Endothelial cell of umbilical vein (primary cell): Measurements from ENCODE around the gene HLA-F. TPM values are rescaled to one million over a fixed set of nuclear protein-coding genes. Genes with fewer than 3 reads are reported as not detected.

ENCODE experiments used
- BruUV-seq: library from RNA; stranded (reverse); fragments of 400-500 nt; replicated peaks from 2 replicates; lab custom pipeline; 2021; lab: Mats Ljungman, UMichigan
- CTCF ChIA-PET: fragments of 300-600, 350-600 bp; sonication (Branson Sonifier 250); formaldehyde crosslinking; loops from one replicate; lab custom pipeline; 2021; ENCODE audit warnings: antibody characterized with exemption, inconsistent platforms; lab: Charles Lee
- POLR2A ChIA-PET: fragments of 300-600, 350-600 bp; sonication (Branson Sonifier 250); formaldehyde crosslinking; loops from one replicate; lab custom pipeline; 2021; ENCODE audit warnings: antibody characterized with exemption, inconsistent platforms; lab: Charles Lee
- DNase-seq: peaks from one replicate; pipeline ENCODE4 v3.0.0-alpha.2; 2011; ENCODE audit warnings: low read depth, low spot score
- FAIRE-seq: peaks from 2 replicates; lab custom pipeline; 2011; peaks lifted over from hg19 to GRCh38; lab: Jason Lieb, UNC
- H2AFZ ChIP-seq: 2 replicates; pipeline ENCODE4 v1.6.0; 2012; ENCODE audit warnings: low read depth, low read length, control low read depth, inconsistent platforms
- H3K27ac ChIP-seq: 2 replicates; pipeline ENCODE4 v1.5.1; 2011; ENCODE audit warnings: low read depth, mild to moderate bottlenecking, control low read depth, low read length, moderate library complexity; ENCODE audit not compliant: insufficient read depth
- H3K27me3 ChIP-seq, 2 experiments: 2 replicates each; pipeline versions ENCODE4 v1.6.0 to v1.6.1; 2011; ENCODE audit warnings: low read length in 2 of 2, mixed read lengths in 1 of 2; ENCODE audit not compliant: control insufficient read depth in 2 of 2, insufficient read depth in 2 of 2
- H3K36me3 ChIP-seq, 2 experiments: 2 replicates in 1 of 2; 3 replicates in 1 of 2; pipeline ENCODE4 v1.5.1; 2011; ENCODE audit warnings: low read length in 2 of 2, mild to moderate bottlenecking in 1 of 2, moderate library complexity in 1 of 2; ENCODE audit not compliant: control insufficient read depth in 2 of 2, insufficient read depth in 2 of 2; ENCODE audit errors: extremely low read depth in 1 of 2
- H3K4me1 ChIP-seq: 3 replicates; pipeline ENCODE4 v1.5.1; 2011; ENCODE audit warnings: mild to moderate bottlenecking, low read length; ENCODE audit not compliant: control insufficient read depth, insufficient read depth; ENCODE audit errors: extremely low read depth
- H3K4me2 ChIP-seq: 2 replicates; pipeline ENCODE4 v1.6.1; 2011; ENCODE audit warnings: low read length, control low read depth, mixed read lengths; ENCODE audit not compliant: insufficient read depth
- H3K4me3 ChIP-seq, 3 experiments: fragments of 200-600 bp in 1 of 3; sonication (generic), shearing (Covaris generic) in 1 of 3; replicated peaks in 1 of 3; 2 replicates each; pipeline ENCODE4 v1.5.1; 2011 to 2016; ENCODE audit warnings: control low read depth in 3 of 3, low read length in 3 of 3, mild to moderate bottlenecking in 2 of 3, inconsistent platforms in 1 of 3, low read depth in 1 of 3, moderate library complexity in 1 of 3; ENCODE audit not compliant: insufficient read depth in 1 of 3
- H3K79me2 ChIP-seq: 2 replicates; pipeline ENCODE4 v1.6.0; 2012; ENCODE audit warnings: low read length, inconsistent platforms; ENCODE audit not compliant: control insufficient read depth, insufficient read depth
- H3K9ac ChIP-seq: replicated peaks from 2 replicates; pipeline ENCODE3; 2011; ENCODE audit warnings: low read length, control low read depth; ENCODE audit not compliant: insufficient read depth; ENCODE audit errors: extremely low read depth
- H3K9me1 ChIP-seq: replicated peaks from 3 replicates; pipeline ENCODE4 v1.6.0; 2011; ENCODE audit warnings: mild to moderate bottlenecking, low read length; ENCODE audit not compliant: control insufficient read depth, insufficient read depth; ENCODE audit errors: extremely low read depth
- H3K9me3 ChIP-seq: replicated peaks from 2 replicates; pipeline ENCODE4 v1.5.1; 2012; ENCODE audit warnings: low read length, inconsistent platforms; ENCODE audit not compliant: control insufficient read depth, insufficient read depth
- H4K20me1 ChIP-seq: replicated peaks from 2 replicates; pipeline ENCODE3; 2011; ENCODE audit warnings: mild to moderate bottlenecking, low read length; ENCODE audit not compliant: control insufficient read depth, insufficient read depth; ENCODE audit errors: extremely low read depth
- CTCF ChIP-seq, 2 donors: IDR thresholded peaks; 1 replicate in 1 of 2; 2 replicates in 1 of 2; pipeline ENCODE4 v1.5.1; 2011; ENCODE audit warnings: low read length in 2 of 2, mild to moderate bottlenecking in 2 of 2, moderate library complexity in 2 of 2, control low read depth in 1 of 2, inconsistent platforms in 1 of 2, low read depth in 1 of 2; ENCODE audit not compliant: insufficient read depth in 1 of 2; ENCODE audit errors: extremely low read depth in 1 of 2
- EZH2 ChIP-seq: IDR thresholded peaks from 2 replicates; pipeline ENCODE4 v1.6.1; 2012; ENCODE audit warnings: borderline replicate concordance, low read depth, mild to moderate bottlenecking, moderate library complexity, low read length, inconsistent platforms; ENCODE audit not compliant: severe bottlenecking
- FOS ChIP-seq: IDR thresholded peaks from 2 replicates; pipeline ENCODE4 v1.6.1; 2011; ENCODE audit warnings: mild to moderate bottlenecking, low read length, moderate library complexity, borderline replicate concordance; ENCODE audit not compliant: insufficient read depth
- GATA2 ChIP-seq: IDR thresholded peaks from 2 replicates; pipeline ENCODE4 v1.7.0; 2011; ENCODE audit warnings: low read depth, mild to moderate bottlenecking, moderate library complexity, mixed read lengths, low read length; ENCODE audit not compliant: insufficient read length, insufficient read depth
- JUN ChIP-seq: IDR thresholded peaks from 2 replicates; pipeline ENCODE4 v1.6.1; 2011; ENCODE audit warnings: borderline replicate concordance, low read depth; ENCODE audit not compliant: insufficient read length, insufficient read depth
- MYC ChIP-seq: IDR thresholded peaks from one replicate; pipeline ENCODE4 v1.6.1; 2011; ENCODE audit warnings: mild to moderate bottlenecking, low read depth, low read length
- POLR2A ChIP-seq: IDR thresholded peaks from 2 replicates; pipeline ENCODE4 v1.6.1; 2012; ENCODE audit warnings: low read depth, mild to moderate bottlenecking, control low read depth, low read length
- POLR2AphosphoS5 ChIP-seq: IDR thresholded peaks from 2 replicates; pipeline ENCODE4 v1.6.1; 2012; ENCODE audit warnings: low read depth, mild to moderate bottlenecking, control low read depth, low read length, moderate library complexity; ENCODE audit not compliant: insufficient read depth
- dilution Hi-C: fragments of 300-500 bp; cut with MboI; formaldehyde crosslinking; loops from one replicate; pipeline ENCODE4 v1.15.0; 2019; ENCODE audit warnings: low sequenced_read_pairs; ENCODE audit not compliant: extremely low pct_ligation_motif_present
- intact Hi-C: fragments of 100-400 bp; cut with micrococcal nuclease; formaldehyde crosslinking; loops from one replicate; pipeline ENCODE4 v1.10.0; 2022
- polyA plus RNA-seq, 4 experiments: library from polyadenylated mRNA; depleted of rRNA in 3 of 4; stranded (reverse) in 3 of 4; unstranded in 1 of 4; fragments of >200 nt; gene quantifications; 2 replicates each; pipeline versions ENCODE4 v1.2.1 to v1.2.3, GENCODE V29; 2011 to 2012; ENCODE audit warnings: missing spikeins in 1 of 4
- total RNA-seq: library from RNA; stranded (reverse); gene quantifications from 2 replicates; pipeline ENCODE4 v1.2.3, GENCODE V29; 2021
- TF ChIP-seq, protein P1 (sequence below): IDR thresholded peaks from 2 replicates; pipeline ENCODE4 v1.6.1; 2011; ENCODE audit not compliant: insufficient read depth, insufficient read length

Gene HLA-F
- total and polyA plus RNA-seq, 2 donors (not counting 3 experiments of a cell fraction or from before 2014, with no cell fraction given), result 1.5 to 1.6 TPM

GRCh38 chr6:29749308-29749662, 26.1 kb downstream of the HLA-F start:
- peaks cover 21% of the 10 kb centered on the region for H3K4me1 ChIP-seq
- no peak overlapping the region for H3K9ac ChIP-seq
- no peaks in the 10 kb centered on the region for H3K9me3 ChIP-seq
- DNase-seq (no peak), FAIRE-seq (no peak)
- ChIA-PET CTCF (interaction anchor here (0.9 to 3.8 kb wide), 3 partner anchors 11 to 99 kb away, joined by 5 to 33 read pairs (median 8); no protein-coding TSS in a partner anchor), POLR2A (no interaction called here)
- no peaks in the 10 kb centered on the region for H3K36me3 ChIP-seq
- no peaks in the 10 kb centered on the region for H4K20me1 ChIP-seq
- H3K27ac ChIP-seq, result no peak overlapping the region
- no peaks in the 10 kb centered on the region for H3K9me1 ChIP-seq
- no peak for TF ChIP-seq FOS
- TF ChIP-seq POLR2A, result no peak
- no peak for TF ChIP-seq EZH2
- TF ChIP-seq, protein P1, sequence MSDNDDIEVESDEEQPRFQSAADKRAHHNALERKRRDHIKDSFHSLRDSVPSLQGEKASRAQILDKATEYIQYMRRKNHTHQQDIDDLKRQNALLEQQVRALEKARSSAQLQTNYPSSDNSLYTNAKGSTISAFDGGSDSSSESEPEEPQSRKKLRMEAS, result no peak
- TF ChIP-seq MYC, result no peak
- TF ChIP-seq POLR2AphosphoS5, result no peak
- TF ChIP-seq CTCF (IDR thresholded peaks at IDR 0.05; ENCODE audit: extremely low read depth in 1 of 2, insufficient read depth in 1 of 2, low read depth in 1 of 2, low read length in 2 of 2), result no peak
- no peak for TF ChIP-seq JUN
- TF ChIP-seq GATA2, result no peak
- peak overlapping the region; percentile 85 for H3K4me2 ChIP-seq
- H3K27me3 ChIP-seq, result no peaks in the 10 kb centered on the region
- intact Hi-C loops (loop anchor here (2.0 kb wide), 1 partner anchor 14 kb away; no protein-coding TSS in a partner anchor), dilution Hi-C loops (no loop called here)
- H2AFZ ChIP-seq, result peak overlapping the region; percentile 43
- H3K79me2 ChIP-seq, result peaks cover 1% of the 10 kb centered on the region
- BruUV-seq, result no TSS peak
- H3K4me3 ChIP-seq, result peak overlapping the region in 2 of 3 experiments; percentile 66 to 75
